DND-41 (cell line): Measurements from ENCODE around the gene OR2J3.

ENCODE experiments used
- EZH2 ChIP-seq: IDR thresholded peaks from 3 replicates; pipeline ENCODE4 v1.6.1; 2012; ENCODE audit warnings: borderline replicate concordance, low read depth, mild to moderate bottlenecking, moderate library complexity, low read length, inconsistent platforms; ENCODE audit not compliant: severe bottlenecking
- TF ChIP-seq, protein P1 (sequence below): IDR thresholded peaks from 2 replicates; pipeline ENCODE4 v1.5.1; 2012; ENCODE audit warnings: borderline replicate concordance, low read length, moderate library complexity, mild to moderate bottlenecking; ENCODE audit not compliant: poor library complexity, severe bottlenecking; ENCODE audit errors: extremely low read depth

DNA sequence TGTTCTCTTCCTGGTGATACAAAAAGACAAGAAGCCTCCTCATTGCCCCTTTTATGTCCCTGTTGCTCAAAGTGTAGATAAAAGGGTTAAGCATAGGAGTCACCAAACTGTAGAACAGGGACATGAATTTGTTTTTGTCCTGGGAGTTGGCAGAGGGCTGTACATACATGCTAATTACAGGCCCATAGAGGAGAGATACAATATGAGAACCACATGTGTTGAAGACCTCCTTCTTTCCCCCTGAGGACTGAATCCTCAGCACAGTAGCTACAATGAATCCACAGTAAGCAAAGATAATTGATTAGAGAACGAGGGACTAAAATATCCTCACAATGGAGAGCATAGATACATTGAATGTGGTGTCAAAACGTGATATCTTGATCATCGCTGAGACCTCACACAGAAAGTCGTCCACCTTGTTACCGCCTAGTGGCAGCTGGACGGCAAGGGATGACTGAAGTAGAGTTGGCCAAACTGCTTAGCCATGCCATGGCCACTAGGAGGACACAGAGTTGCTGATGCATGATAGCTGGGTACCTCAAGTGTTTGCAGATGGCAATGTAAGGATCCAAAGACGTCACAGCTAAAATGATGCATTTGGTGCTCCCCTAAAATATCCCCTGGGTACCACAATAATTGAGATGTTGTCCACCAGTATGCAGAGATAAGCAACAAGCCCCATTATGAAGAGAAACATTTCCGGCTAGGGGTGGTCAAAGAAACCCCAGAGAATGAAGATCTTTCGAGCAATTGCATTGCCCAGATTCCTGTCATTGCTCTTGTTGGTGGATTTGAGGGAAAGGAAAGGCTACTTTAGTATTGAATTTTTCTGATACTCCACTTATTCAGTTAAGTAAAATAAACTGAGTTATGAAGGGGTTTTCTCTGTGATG, 35.8 kb upstream of the OR2J3 start:
- TF ChIP-seq, protein P1, sequence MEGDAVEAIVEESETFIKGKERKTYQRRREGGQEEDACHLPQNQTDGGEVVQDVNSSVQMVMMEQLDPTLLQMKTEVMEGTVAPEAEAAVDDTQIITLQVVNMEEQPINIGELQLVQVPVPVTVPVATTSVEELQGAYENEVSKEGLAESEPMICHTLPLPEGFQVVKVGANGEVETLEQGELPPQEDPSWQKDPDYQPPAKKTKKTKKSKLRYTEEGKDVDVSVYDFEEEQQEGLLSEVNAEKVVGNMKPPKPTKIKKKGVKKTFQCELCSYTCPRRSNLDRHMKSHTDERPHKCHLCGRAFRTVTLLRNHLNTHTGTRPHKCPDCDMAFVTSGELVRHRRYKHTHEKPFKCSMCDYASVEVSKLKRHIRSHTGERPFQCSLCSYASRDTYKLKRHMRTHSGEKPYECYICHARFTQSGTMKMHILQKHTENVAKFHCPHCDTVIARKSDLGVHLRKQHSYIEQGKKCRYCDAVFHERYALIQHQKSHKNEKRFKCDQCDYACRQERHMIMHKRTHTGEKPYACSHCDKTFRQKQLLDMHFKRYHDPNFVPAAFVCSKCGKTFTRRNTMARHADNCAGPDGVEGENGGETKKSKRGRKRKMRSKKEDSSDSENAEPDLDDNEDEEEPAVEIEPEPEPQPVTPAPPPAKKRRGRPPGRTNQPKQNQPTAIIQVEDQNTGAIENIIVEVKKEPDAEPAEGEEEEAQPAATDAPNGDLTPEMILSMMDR = peak; percentile 49
- no peak for TF ChIP-seq EZH2
